Stomach (tissue), 4 donors: ENCODE results near the gene CECR2.

Experiments
- CTCF ChIP-seq, 7 experiments: fragments of 450-650 bp in 4 of 7; fragments of 200-600 bp in 3 of 7; sonication (generic) in 3 of 7; IDR thresholded peaks; one replicate each; pipeline ENCODE4 v1.5.1; 2016 to 2019; ENCODE audit warnings: antibody characterized with exemption in 7 of 7, control low read depth in 2 of 7, mild to moderate bottlenecking in 1 of 7
- POLR2A ChIP-seq, 4 donors: fragments of 450-650 bp; IDR thresholded peaks; one replicate each; pipeline ENCODE4 v1.6.1; 2016; ENCODE audit warnings: antibody characterized with exemption in 4 of 4, control low read depth in 2 of 4, mild to moderate bottlenecking in 1 of 4, moderate library complexity in 1 of 4
- POLR2AphosphoS5 ChIP-seq, 3 donors: sonication (generic); formaldehyde crosslinking; IDR thresholded peaks; one replicate each; pipeline ENCODE4 v1.6.1; 2016; ENCODE audit warnings: antibody characterized with exemption in 3 of 3

- TF ChIP-seq CTCF (IDR thresholded peaks at IDR 0.05) (no peak), POLR2AphosphoS5 (IDR thresholded peaks at IDR 0.05) (no peak), POLR2A (IDR thresholded peaks at IDR 0.05) (no peak)
Measured at GRCh38 chr22:17342361-17342760, 26.9 kb upstream of the CECR2 start.
